Activated CD8-positive, alpha-beta memory T cell treated with anti-CD3 and anti-CD28 coated beads for 1 hour (primary cell): ENCODE results near the gene ERGIC3.

Source experiments
- DNase-seq, 2 donors: peaks; one replicate each; pipeline ENCODE4 v3.0.0-alpha.2; 2020; ENCODE audit warnings: low read depth in 1 of 2; ENCODE audit errors: extremely low read depth in 1 of 2

The ERGIC3 gene

DNA sequence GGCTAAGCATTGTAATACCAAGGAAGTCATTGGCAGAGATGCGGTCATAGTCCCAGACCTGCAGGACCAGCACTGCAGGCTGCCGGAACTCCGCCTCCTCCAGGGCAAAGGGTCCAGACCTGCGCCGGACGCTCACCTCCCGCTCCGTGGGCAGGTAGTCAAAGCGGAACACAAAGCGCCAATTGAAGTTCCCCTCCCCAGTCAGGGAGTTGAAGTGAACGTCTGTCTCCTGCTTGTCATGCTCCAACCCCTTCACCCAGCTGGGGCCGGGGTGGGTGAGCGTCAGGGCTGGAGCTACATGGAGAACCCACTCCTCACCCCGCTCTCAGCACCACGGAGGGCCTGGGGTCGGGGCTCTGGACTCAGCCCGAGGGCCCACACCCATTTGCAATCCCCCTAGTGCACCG, 18.2 kb downstream of the ERGIC3 start:
- no peak for DNase-seq

DNA sequence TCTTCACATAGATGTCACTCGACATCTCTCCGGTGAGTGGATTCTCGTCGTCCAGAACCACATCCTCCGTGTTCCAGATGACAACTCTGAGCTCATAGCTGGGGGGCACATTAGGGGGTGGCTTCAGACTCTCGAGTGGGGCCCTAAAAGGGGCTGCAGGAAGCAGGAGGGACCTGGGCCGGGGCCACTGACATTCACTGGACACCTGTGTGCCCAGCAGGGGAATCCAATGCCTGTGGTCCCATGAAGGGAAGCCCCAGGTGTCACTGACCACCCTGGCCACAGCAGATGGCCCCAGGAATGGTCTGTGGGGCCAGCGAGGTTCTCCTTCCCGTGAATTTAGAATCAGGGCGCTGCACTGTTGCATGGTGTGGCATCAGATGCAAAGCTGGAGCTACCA, 18.7 kb downstream of the ERGIC3 start:
- DNase-seq, result no peak

DNA sequence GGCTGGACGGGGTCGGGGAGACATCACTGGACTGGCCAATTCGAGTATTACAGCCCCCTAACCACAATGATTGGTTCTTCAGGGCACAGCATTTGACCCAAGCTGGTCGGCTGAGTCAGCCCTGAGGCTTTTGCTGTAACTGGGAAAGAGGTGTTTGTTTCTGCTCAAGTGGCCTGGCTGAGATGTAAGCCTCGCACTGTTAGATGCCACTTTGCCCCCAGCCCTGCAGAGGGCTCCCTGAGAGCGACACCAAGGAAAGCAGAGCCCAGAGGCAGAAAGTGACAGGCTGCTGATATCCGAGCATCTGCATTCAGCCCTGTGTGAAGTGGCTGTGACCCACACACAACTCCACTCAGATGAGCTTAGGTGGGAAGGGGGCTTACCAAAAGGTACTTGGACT, 19.4 kb downstream of the ERGIC3 start:
- DNase-seq, result no peak

DNA sequence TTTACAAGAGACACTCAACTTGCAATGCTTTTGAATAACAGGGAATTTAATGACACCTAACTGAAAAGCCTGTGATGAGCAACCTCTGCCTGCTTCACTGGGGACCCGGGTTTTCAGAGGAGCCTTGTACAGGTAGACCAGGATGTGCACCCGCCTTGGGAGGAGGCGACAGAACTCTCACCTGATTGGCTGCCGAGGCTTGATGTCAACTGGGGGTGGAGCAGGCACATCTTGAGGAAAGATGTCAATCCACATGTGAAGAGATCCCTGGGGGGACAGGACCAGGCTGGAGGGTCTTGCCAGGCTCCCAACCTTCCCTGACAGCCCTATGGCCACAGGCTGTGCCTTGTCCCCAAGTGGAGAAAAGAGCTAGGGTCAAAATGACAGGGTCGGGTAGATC, 19.8 kb downstream of the ERGIC3 start:
- no peak for DNase-seq

DNA sequence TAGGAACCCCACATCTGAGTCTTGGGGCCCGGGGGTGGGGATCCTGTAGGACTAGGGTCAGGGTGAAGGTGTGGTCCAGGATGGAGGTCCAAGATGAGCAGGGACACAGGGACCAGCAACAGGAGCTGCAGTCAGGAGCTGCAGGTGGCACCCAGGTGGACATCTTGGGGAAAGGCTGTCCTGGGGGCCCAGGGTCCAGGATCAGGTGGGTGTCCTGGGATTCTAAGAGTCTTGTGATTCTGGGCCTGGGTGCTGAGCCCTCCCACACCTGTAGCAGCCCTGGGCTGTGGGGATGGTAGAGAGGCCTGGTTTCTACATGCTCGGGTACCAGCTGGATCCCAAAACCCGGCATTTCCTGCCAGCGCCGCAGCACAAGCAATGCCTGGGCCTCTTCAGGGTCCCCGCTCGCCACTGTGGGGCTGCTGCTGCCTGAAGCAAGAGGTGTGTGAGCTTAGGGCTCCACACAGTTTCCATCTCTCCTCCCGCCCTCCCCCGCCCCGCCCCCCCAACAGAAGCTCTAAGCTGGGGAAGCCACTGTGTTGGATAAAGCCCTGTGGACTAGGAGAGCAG, 20.7 kb downstream of the ERGIC3 start:
- DNase-seq, result no peak

DNA sequence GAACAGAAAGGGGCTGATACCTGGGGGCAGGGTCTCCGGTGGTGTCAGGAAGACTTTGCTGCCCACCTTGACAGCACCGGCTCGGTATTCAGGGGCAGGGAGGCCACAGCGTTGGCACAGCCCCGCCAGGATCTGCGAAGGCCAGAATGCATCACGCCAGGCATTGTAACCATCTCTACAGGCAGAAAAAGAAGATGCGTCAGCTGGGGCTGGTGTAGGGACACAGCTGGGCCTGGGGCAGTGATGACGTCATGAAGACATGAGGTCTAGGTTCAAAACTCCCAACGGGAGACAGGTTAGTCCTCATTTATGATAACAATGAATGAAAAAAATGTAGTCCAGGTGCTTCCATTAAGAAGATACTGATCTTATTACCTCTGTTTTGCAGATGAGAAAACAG, 22.0 kb downstream of the ERGIC3 start:
- no peak for DNase-seq

- DNase-seq, result no peak
These were observed 23.0 kb downstream of the ERGIC3 start for GRCh38 chr20:35564905-35565304.

DNA sequence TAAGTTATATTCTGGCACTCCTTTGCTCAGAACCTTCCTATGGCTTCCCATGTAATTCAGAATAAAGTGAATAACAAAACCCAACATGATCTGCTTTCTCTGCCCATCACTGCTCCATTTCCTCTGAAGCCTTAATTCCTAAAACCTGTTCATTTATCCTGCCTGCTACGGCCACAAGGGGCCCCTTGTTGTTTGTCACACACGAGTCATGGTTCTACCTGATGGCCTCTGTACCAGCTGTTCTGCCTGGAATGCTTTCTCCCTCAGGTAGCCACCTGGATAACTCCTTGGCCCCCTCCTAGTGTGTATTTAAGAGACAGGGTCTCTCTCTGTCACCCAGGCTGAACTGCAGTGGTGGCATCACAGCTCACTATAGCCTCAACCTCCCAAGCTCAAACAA, 26.8 kb downstream of the ERGIC3 start:
- no peak for DNase-seq

DNA sequence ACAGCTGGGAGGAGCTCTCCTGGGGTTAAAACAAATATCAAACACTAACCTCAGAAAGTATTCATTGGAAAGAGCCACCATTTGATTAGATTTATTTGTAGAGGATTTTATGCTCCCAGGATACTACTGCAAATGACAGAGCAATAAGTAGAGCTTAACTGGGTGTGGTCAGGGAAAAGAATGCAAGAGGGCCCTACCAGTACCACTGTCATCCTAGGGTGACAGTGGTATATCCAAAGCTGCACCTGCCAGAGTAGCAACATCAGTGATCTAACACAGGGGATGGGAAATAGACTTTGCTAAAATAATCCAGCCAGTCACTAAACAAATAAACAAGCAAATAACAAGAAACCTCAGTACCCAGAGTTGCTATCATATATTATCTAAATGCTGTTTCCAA, 29.7 kb downstream of the ERGIC3 start:
- DNase-seq, result no peak

GRCh38 chr20:35572838-35573237, 31.0 kb downstream of the ERGIC3 start:
- DNase-seq, result no peak

DNA sequence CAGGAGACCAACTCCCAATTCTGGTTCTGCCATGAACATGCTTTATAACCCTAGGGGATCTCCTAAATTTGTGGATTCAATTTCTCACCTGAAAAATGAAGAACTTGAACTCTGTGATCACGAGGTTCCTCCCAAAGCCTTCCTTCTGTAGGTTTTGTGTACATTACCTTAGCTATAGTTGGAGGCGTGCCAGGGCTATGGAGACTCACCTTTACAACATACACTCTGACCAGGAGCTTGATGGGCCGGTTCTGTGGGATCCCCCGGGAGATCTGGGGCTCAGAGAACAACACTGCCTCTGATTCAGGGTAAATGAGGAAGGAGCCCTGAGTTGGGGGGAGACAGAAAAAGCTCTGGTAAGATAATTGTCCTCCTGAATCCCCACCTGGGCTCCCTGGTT, 34.1 kb downstream of the ERGIC3 start:
- no peak for DNase-seq

DNA sequence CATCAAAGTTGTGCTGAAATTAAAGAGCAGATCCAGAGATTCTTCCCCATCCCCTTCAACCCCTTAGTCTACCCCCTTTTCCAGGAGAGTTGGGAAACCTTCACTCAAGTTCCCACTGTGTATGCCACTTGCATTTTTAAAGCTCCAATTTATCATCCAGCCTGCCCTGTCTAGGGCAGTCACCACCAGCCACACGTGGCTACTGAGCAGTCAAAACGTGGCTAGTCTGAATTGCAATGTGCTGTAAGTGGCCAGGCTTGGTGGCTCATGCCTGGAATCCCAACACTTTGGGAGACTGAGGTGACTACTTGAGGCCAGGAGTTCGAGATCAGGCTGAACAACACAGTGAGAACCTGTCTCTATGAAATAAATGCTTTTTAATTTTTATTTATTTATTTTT, 34.9 kb downstream of the ERGIC3 start:
- no peak for DNase-seq

DNA sequence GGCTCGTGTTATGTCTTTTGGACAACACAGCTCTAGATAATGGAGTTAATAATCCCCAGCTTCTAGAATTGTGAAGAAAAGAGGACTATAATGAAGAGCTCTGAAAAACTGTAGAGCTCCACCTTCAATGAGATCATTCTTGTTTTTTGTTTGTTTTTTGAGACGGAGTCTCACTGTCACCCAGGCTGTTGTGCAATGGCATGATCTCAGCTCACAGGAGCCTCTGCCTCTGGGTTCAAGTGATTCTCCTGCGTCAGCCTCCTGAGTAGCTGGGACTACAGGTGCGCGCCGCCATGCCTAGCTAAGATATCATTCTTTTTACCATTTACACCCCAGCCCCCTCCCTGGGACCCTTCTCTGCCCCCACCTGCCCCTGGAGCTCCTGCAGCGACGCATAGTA, 36.6 kb downstream of the ERGIC3 start:
- DNase-seq, result no peak

DNA sequence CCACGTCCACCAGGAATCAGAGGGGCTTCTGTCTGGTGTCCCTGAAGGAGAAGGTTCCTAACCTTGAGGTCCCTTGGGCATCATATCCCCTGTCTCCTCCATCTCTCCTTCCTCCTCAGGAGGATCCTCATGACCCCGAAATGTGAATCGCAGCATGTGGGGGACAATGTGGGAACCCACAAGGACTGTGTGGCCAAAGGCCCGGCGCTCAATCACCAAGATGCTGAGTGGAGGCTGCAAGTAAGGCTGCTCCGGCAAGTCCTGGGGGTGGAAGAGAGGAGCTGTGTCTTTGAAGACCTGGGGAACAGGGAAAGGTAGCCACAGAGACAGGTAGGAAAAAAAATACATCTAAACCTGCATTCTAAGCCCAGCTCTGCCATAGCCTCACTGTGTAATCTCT, 37.3 kb downstream of the ERGIC3 start:
- DNase-seq, result no peak

DNA sequence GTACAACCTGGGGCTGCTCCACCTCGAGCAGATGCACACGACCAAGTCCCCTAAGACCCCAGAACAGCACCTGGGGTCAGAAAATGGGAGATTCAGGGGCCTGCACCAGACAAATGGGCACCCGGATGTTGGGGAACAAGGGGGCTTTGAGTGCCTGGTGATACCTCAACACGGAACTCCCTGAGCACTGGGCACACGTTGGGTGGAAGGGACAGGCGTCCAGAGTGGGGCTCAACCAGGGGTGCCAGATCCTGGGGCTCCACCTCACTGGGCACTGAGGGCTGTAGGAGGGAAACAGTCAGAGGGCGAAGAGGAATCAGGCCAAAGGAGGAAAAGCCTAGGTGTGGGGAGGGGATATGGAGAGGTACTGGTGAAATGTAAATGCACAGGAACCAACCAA, 40.3 kb downstream of the ERGIC3 start:
- no peak for DNase-seq

DNA sequence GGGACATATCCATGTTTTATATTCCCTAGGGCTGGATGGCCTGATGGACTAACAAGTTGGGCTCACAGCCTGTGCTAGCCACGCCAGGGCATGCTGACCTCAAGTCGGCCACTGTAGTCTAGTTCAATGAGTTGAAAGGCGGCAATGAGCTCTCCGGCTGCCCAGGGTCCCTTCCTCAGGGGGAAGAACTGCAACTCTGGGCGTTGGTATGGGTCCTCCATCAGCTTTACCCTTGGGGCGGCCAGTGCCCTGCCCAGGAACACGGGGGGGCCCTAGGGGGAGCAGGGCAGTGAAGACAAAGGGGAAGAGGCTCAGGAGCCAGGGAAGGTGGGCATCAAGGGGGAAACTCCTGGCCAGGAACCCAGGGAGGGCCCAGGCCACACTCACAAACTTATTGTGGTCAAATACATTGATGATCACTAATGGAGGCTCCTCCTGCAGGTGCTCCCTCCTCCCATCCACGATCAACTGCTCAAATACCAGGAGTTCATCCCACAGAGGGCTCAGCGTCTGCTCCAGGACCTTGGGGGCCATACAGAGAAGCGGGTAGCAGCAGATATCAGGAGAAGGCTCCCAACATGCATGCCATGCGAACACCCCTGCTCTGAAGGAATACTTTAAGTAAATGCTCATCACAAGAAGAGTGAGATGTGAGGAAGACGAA, 41.0 kb downstream of the ERGIC3 start:
- DNase-seq, result no peak

DNA sequence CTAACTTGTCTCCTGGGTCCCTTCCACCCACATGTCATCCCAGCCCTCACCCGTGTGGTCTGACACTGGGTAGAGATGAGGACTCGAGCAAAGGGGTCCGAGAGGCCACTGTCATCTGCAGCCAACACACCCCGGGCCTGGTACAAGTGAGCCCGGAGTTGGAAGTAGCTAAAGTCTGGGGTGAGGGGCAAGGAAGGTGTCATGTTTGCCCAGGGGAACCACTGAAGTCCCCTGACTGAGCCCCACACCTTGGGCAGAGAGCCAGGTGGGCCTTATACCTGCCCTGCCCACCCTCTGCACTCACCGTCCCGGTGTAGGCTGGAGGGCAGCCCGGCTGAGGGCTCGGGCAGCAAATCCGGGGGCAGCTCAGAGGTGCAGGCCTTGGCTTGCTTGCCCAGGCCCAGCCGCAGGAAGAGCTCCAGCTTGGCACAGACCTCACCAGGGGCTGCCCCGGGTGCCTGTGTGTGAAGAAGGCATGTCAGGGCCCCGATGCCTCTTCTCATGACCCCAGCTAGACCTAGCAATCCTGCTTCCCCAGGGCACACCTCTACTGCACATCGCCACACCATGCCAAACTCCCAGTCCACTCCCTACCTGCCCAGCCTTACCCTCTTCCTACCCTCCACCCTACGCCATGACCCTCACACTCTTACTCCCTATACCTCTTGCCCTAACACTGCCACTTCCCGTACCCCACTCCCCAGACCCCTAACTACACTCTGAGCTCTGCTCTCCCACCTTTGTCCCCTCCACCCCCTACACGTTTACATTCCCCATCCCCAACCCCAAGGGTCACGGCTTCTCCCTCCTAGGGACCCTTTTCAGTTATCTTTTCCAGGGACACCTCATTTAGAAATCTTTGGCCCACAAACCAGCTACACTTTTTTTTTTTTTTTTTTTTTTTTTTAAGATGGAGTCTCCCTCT, 42.0 kb downstream of the ERGIC3 start:
- DNase-seq, result no peak

- DNase-seq, result no peak
These were observed 45.0 kb downstream of the ERGIC3 start for GRCh38 chr20:35586751-35587425.

DNA sequence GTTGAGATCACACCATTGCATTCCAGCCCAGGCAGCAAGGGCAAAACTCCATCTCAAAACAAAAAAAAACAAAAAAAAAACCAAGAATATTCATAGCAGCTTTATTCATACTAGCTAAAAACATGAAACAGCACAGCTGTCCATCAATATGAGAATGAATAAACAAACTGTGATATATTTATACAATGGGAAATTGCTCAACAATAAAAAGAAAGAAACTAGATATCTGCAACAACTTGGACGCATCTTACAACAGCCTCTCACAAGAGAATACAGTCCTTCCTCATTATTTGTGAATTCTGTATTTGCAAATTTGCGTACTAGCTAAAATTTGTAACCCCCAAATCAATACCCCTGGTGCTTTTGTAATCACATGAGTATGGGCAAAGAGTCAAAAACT, 45.6 kb downstream of the ERGIC3 start:
- DNase-seq, result no peak

DNA sequence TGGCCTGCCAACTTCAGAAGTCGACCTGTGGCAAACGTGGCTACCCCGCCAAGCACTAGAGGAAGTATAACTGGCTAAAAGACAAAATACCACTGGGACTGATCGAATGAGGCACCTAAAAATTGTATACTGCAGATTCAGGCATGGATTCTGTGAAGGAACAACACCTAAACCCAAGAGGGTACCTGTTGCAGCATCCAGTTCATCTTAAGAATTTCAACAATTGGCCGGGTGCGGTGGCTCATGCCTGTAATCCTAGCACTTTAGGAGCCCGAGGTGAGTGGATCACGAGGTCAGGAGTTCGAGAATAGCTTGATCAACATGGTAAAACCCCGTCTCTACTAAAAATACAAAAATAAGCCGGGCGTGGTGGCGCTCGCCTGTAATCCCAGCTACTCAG, 46.5 kb downstream of the ERGIC3 start:
- no peak for DNase-seq

DNA sequence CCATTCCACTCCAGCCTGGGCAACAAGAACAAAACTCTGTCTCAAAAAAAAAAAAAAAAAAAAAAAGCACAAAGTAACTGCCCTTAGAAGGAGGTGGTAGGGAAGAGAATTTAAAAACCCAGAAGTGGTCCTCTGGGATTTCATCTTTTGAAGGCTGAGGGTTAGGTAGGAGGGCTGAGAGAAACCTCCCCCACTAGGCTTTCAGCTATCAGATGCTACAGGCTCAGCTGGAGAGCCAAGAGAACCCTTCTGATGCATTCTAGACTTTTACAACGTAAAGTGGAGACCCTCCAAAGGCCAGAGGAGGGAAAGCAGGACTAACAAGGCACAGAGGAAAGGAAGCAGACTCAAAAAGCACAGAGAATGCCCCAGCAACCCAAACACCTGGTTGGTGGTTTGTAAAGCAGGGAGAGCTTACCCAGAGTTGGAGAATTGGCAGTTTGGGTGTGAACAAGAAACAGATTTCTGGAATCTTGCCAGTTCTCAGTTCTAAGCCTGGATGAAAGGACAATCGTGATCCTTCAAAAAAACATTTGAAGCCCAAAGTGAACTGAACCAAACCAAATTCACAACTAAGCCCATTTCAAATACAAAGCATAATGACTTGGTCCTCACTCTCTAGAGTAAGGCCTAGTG, 50.6 kb downstream of the ERGIC3 start:
- no peak for DNase-seq
